SIG-M5 treated with dmso at 0.1 percent for 504 hours (cell line): Measurements from ENCODE around the gene SLC9A9.
A peak's percentile ranks its signal among the peaks of the same experiment; 100 is the strongest.

ENCODE experiments used
- DNase-seq: peaks from one replicate; lab custom pipeline; 2025; ENCODE audit not compliant: unreplicated experiment; lab: John Stamatoyannopoulos, UW

SLC9A9 gene

GRCh38 chr3:143265501-143266070 lies 582.7 kb downstream of the SLC9A9 start:
- no peak for DNase-seq

GRCh38 chr3:143263852-143264513 lies 584.3 kb downstream of the SLC9A9 start:
- DNase-seq: no peak

DNA sequence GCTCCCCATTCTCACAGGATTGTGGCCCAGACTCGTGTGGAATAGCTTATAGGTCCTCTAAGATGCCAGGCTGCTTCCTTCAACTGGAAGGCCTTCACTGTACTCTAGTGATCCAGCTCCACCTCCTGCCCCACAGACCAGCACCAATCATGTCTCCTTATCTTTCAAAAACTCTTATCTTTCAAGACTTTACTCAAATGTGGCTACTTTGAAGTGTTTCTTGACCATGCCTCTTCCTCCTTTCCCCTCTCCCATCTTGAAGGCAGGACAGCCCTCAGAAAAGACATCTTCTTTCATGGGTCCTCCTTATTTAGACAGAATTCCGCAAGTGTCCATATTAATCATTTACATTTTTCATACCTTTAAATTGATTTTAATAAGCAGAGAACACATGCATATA lies 586.4 kb downstream of the SLC9A9 start:
- DNase-seq: no peak

- DNase-seq: no peak
These were observed 589.6 kb downstream of the SLC9A9 start for GRCh38 chr3:143258692-143259091.

DNA sequence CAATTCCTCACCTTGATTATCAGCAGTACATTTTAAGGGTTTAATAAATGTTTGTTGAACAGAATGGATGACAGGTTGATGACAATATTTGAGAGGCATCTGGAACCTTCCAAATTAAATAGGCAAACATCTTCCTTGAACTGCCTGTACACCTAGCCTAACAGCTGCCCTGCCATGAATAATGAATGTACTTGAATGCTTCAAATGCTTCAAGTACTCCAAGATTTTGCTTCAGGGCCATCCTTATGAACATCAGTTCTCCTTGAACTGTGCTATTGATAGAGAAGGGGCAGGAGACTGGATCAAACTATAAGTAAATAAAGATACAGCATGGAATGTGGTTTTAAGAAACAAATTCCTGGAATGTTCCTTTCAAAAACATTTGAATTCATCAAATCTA lies 591.9 kb downstream of the SLC9A9 start:
- no peak for DNase-seq

GRCh38 chr3:143255739-143256138 lies 592.5 kb downstream of the SLC9A9 start:
- no peak for DNase-seq

DNA sequence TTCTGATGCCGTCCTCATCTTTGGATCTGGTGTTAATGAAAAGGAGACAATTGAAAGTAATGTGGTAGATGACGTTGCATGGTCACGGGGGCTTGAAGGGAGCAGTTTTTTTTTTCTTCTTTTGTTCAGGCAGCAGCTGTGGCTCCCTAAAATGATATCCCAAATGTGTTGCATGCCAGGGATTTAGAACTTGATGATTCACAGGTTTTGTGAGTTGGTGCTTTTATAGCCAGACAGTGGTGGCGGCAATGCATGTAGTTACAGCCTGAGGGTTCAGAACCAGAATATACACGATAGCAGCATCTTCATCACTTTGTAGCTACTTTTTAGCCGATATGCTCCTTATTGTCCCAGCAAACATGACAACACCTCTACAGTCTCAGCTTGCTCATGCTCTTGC lies 595.3 kb downstream of the SLC9A9 start:
- no peak for DNase-seq

DNA sequence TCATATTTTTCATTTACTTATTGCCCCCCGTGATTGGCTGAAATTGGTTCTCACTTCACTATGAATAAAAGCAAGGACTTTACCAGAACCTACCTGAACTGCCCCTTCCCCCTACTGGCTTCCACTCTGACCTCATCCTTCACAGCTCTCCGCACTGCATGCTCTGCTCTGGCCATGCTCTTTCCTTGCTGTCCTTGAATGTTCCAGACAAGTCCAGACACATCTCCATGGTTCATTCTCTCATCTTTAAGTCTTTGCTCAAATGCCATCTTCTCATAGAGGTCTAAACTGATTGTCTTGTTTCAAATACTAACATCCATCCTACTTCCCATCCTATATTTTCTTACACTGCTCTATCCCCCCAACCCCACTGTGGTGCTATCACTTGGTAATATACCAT lies 599.3 kb downstream of the SLC9A9 start:
- DNase-seq: no peak

GRCh38 chr3:143247073-143247472 lies 601.2 kb downstream of the SLC9A9 start:
- DNase-seq: no peak

DNA sequence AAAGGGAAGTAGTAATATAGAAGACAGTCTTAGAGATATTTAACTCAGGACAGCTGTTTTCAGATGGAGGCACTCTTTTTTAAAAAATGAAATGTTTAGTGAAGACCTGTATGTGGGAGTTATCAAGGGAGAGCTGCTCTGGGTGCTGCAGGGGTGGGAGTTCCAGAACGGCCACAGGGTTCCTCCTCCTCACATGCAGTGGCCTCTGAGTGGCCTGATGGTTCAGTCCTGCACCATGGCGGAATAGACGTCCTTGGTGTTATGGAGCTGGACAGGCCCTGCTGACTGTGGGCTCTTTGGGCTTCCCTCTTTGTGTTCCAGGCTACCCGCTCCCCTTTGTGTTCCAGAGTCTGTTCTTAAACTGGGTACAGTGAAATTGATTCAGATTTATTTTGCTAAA lies 602.6 kb downstream of the SLC9A9 start:
- no peak for DNase-seq

- DNase-seq: no peak
These were observed 603.7 kb downstream of the SLC9A9 start for GRCh38 chr3:143244516-143245063.

DNA sequence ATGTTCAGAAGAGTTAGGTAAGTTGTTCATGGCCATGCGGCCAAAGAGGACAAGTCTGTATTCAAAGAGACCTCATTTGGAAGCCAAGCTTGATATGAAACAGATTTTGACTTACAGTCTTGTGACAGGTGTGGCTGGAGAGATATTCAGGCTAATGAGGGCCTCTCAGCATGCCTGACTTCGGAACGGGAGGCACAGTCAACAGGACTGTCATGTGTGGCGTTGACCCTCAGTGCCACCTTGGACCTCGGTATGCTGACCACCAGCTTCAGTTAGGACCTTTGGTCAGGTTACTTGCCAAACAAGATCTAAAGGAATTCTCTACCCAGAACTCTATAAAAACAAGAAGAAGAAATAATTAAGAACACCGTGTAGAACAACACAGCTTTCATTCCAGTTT lies 604.6 kb downstream of the SLC9A9 start:
- no peak for DNase-seq

- no peak for DNase-seq
These were observed 605.6 kb downstream of the SLC9A9 start for GRCh38 chr3:143242691-143243090.

DNA sequence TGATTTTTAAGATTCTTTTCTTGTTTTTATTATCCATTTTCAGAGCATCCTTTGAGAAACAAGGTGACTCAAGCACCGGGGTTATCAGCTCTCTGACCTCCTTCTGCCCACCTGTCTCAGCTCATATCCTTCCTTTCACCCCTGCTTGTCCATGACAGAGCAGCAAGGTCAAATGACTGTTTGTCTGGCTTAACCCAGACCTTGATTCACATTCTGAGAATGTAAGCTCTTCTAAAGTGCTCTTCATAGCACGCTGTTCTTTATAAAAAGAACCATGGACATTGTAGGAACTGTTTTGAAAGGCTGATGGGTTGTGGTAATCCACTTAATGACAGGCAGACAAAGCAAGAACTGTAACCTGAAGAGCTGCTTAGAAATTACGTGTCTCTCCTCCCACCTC lies 606.2 kb downstream of the SLC9A9 start:
- DNase-seq: no peak

GRCh38 chr3:143241481-143241951 lies 606.8 kb downstream of the SLC9A9 start:
- no peak for DNase-seq

DNA sequence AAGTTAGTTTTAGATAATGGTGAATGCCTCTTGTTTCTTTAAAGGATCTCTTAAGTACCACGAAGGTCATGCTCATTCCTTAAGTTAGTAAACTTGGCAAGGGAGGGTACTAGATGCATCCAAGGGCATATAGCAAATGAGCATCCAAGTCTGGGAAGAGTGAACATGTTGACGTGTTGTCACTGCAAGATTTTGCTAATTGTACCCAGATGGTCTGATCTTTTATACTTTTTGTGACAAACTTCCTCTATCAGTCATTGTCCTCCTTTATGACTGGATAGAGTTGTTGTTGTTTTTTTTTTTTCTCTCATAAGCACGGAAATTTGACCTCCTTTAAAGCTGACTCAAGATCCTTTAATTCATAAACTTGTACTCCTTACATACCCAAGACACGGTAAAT lies 607.4 kb downstream of the SLC9A9 start:
- no peak for DNase-seq

- no peak for DNase-seq
These were observed 609.2 kb downstream of the SLC9A9 start for GRCh38 chr3:143239031-143239430.

DNA sequence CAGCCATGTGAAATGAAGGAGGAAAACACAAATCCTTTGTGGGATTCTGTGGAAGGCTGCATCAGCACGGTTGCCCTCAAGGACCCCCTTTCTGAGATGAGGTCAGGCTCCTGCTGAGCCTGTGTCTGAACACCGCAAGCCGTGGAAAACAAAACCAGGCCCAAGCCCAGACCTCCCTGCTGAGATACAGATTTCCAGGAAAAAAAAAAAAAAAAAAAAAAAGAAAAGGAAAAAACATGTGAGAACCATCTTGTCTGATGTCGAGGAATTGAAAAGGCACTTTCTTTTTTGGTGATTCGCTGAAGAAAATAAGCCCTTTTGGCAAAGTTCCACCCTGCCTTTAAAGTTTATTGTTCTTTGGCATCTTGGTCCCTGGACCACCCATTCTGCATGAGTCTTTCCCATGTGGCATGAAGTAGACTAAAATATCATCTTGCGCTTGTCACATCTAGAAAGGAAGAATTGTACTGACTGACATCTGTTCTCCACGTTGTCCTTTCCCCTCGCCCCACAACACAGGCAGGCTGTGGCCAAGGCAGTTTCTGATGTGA lies 611.1 kb downstream of the SLC9A9 start:
- DNase-seq: no peak

DNA sequence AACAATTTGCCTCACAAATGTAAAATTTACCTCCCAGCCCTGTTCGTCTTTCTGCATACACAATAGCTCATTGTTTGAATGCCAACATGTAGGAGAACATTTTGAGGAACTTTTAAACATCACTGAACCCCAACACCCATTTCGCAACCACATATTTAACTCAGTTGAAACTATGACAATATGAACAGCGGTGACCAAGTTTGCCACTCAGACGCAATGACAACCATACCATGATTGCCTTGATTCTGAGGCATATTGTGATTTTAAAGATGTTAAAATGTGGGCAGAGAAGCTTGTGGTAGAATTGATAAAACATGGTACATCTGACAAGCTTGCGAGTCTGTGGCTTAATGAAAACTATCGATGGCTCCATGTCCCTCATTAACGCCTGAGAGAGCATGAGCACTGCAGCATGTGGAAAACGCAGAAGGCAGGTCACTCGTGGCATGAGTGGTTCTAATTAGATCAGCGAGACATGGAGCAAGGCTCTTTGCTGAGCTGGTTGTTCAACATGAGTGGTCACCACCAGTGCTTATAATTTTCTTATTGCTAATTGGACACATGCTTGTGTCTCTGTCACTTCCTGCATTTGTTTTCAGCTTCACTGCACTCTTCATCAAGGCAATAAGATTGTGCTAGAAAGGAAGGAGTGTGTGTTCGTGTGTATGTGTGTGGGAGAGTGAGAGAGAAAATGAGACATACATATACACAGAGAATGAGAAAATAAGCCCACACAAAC lies 611.9 kb downstream of the SLC9A9 start:
- DNase-seq: peak; percentile 41

DNA sequence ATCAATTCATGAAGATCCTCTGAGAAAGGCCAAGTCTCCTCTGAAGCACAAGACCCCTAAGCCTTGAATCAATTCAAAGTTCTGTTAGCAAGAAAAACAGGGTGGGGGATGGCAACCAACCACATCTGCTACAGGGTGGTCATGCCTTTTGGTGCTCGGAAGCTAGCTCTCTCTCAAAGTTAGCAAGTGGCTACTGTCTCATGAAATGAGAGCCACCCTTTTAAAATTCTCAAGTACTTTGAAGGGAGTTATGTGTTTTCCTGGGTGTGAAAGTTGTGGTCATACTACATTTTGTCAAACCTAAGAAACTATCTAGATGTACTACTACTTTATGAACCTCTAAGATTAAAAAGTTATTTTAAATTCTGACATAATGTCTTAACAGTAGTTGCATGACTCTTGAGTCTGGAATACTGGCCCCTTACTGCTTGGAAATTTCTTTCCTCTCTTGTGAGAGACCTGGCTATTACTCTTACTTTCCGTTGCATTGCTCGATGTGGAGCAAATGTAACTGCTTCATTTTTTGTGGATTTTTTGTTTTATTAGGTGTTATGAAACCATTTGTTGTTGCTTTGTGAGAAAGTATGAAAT lies 612.6 kb downstream of the SLC9A9 start:
- DNase-seq: no peak

- DNase-seq: no peak
These were observed 613.7 kb downstream of the SLC9A9 start for GRCh38 chr3:143234526-143234925.
